Upper lobe of left lung (tissue), 4 donors: ENCODE measurements around the gene TMEM238L.

Experiments
- CTCF ChIP-seq, 6 experiments: fragments of 450-650 bp in 4 of 6; fragments of 200-600 bp in 2 of 6; sonication (generic) in 2 of 6; IDR thresholded peaks; one replicate each; pipeline ENCODE4 v1.5.1; 2016 to 2019; ENCODE audit warnings: antibody characterized with exemption in 6 of 6
- POLR2A ChIP-seq, 4 donors: fragments of 450-650 bp; IDR thresholded peaks; one replicate each; pipeline ENCODE4 v1.5.1; 2016 to 2017; ENCODE audit warnings: antibody characterized with exemption in 4 of 4, mild to moderate bottlenecking in 2 of 4
- POLR2AphosphoS5 ChIP-seq, 2 donors: sonication (generic); formaldehyde crosslinking; IDR thresholded peaks; one replicate each; pipeline ENCODE4 v1.5.1; 2017; ENCODE audit warnings: antibody characterized with exemption in 2 of 2

GRCh38 chr17:10793256-10793655 is 10.6 kb downstream of the TMEM238L start:
- TF ChIP-seq CTCF (IDR thresholded peaks at IDR 0.05) (no peak), POLR2AphosphoS5 (IDR thresholded peaks at IDR 0.05) (no peak), POLR2A (IDR thresholded peaks at IDR 0.05) (no peak)
